Raji (cell line): ENCODE data around the gene VLDLR.

Experiments used
- POLR2A ChIP-seq: IDR thresholded peaks from 2 replicates; pipeline ENCODE4 v1.6.1; 2011; ENCODE audit warnings: low read depth, low read length, control low read depth; ENCODE audit not compliant: insufficient read depth

VLDLR gene

DNA sequence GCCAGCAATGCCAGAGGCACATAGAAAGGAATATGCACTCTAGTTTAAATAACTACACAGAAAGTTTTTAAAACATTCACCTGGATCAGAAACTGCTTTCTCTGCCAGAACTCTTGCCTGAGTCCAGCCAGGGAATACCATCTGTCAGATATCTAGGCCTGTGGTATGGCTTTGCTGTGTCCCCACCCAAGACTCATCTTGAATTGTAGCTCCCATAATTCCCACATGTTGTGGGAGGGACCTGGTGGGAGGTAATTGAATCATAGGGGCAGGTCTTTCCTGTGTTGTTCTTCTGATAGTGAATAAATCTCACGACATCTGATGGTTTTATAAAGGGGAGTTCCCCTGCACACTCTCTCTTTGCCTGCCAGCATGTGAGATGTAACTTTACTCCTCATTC, 54.2 kb downstream of the VLDLR start:
- no peak for TF ChIP-seq POLR2A

DNA sequence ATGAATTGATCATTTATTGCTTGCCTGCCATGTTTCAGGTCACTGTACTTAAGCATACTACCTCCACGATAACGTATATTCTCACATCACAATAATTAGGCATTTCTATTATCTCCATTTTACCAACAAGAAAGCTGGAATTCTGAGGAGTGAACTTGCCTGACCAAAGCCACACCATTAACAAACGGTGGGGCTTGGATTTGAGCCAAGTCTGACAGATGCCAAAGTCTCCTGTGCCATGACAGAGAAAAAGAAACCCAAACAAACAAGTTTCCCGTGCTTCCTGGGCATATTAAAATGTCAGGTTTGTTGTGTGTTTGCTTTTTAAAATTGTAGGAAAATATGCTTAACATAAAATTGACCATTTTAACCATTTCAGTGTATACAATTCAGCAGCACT, 54.9 kb downstream of the VLDLR start:
- no peak for TF ChIP-seq POLR2A

DNA sequence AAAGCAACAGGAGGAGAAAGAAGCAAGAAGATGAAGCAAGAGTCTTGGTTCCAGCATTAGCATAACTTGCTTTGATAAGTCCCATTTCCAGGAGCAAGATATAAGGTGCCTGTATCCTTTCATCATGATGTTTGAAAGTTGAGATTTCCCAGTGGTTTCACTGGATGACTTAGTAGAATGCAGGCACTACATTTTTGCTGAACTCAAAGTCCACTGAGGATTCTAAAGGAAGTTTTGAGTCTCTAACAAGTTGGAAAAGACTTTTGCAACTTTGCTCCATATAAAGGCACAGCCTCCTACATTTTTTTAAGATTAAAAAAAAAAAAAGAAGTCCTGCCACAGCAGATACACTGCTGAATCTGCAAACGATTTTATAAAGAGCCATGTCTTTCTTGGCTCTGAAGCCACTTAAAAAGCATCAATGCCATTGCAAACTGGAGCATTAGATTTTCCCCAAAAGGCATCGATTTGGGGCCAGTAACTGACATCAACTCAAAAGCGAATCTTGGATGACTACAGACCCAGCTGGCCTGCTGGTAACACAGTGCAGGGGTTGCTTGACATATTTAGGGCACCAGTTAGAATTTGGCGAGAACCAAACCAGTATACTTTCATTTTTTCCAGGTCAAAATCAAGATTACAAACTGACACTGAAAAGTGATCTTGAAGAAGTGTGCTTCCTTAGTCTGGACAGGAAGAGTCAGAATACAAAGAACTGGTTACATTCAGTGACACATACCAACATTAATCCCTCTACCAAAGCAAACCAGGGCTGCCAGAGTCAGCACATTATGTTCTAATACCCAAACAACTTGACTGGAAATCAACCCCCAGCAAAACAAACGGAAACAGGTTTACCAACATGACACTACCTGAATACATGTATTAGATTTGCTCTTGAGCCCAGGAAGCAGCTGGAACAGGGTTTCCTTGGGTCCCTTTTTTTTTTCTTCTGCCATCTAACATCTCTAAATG, 56.6 kb downstream of the VLDLR start:
- no peak for TF ChIP-seq POLR2A

DNA sequence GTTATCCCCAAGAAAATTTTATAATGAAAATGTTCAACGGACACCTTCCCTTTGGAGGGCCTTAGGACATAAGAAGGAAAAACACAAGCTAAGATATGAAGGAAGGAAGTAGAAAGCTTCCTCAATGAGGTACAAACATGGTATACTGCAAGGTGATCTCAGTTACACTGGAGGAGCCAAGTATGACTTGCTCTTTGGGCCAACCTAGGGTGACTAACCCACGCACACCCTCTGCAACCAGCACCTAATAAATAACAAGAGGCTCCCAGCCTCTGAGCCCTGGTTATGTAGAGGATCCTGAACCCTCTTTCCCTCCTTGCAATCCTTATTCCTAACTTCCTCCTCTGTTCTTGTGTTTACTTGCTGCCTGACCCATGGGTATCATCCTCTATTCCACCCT, 57.4 kb downstream of the VLDLR start:
- TF ChIP-seq POLR2A, result no peak

DNA sequence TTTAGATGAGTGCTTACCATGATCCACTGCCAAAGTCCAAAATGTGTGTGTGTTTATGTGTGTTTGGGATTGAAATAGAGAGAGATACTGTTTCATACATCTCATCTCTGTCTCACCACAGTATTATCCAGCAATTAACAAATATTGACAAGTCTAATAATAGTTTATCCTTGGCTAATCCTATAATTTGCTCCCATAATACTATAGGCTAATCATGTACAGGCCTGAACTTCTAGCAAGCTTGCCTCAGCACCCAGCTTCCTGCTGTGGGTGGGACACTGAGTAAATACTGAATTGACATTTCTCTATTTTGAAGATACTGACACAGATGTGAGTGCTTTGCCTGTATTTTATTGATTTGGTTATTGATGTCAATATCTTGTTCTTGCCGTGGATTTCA, 60.4 kb downstream of the VLDLR start:
- no peak for TF ChIP-seq POLR2A

DNA sequence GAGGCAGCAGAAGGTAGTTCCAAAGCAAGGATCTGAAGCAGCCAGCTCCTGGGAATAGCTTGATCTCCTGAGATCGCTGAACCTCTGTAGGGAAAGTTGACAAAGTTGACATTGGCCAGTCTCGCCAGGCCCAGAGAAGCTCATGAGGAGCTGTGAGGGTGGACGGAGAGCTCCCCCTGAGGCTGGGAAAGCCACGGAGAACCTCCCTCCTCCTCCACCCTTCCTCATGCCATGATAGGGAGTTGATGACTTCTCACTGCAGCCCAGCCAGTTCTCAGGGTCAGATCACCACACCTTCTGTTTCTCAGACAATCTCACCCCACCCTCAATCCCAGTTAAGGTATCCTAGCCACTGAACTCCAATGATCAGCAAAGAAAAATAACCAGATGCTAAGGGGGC, 65.3 kb downstream of the VLDLR start:
- TF ChIP-seq POLR2A, result no peak

DNA sequence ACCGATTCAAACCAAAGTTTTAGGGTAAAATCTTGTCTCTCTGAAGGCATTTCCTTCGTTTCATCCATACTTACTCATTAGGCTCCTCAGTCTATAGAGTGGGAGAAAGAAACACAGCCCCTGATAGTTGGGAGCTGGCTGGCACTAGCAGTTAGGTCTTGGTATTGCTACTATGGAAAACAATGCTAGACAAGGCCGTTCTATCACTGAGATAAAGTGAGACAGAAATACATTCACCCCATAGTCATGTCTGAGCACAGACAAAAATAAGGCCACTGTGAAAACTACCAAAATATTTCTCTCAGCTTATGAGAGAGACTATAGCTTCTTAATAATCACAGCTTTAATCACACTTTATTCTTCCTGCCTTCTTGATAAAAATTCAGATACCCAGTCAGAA, 67.0 kb downstream of the VLDLR start:
- TF ChIP-seq POLR2A, result no peak

DNA sequence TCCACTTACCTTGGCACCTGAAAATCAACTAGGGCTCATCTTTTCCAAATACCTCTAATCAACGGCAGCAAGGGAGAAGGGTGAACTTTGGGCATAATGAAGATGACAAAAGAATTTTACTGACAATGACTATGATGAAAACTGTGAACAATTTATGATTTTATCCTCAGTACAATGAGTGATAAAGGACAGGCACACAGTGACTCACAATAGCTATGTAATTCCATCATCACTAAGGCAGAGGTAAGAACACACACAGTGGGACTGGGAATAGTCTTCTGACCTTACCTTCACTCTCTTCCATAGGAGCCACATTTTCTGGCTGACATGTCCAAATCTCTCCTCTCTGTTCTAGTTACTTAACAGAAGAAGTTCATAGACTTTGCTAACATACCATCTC, 69.6 kb downstream of the VLDLR start:
- no peak for TF ChIP-seq POLR2A

DNA sequence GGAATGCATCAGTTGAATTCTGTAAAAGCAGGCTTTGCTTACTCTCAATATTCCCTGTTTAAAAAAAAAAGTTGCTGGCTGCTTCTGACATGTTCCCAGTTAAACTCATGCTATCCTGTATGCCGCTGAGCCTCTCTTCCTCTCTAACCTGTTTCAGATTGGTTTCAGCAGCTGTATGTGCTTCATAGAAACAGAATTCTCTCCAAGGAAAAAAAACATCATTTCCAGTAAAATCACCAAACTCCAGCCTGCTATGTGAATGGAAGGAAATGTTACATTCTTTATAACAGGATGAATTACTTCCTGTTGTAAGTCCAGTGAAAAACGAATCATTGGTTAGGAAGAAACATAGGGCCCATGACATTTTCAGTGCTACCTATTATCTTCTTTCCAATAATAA, 70.0 kb downstream of the VLDLR start:
- TF ChIP-seq POLR2A, result no peak

DNA sequence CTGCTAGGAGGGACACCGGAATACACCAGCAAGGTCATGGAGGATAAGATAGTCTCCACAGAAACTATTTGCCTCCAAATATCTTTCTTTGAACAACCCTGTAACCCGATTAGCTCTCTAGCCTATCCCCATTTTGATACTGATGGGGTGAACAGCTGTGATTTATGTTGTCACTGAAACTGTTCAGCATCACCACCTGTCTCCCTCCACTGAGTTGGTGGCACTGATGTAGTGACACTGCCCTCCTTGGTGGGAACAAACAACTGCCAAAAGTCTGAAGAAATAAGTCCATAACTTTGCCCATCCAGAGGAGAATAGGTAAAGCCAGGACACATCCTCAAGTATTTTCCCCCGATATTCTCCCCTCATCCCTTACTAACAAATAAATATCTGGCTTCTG, 71.5 kb downstream of the VLDLR start:
- no peak for TF ChIP-seq POLR2A

DNA sequence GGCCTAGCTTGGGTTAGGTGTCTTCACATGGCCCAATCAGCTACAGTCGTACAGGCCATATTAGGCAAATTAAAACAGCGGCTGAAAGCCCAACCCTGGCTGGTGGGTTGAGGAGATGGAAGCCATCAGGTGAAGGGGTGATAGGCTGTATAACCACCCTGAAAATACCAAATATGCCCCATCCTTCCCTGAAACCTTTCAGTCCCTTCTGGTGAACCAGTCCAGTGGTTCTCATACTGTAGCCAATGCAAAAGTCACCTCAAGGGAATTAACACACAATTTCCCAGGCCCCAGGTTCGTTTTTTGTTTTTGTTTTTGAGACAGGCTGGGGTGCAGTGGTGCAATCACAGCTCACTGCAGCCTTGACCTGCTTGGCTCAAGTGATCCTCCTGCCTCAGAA, 75.9 kb downstream of the VLDLR start:
- TF ChIP-seq POLR2A, result no peak

DNA sequence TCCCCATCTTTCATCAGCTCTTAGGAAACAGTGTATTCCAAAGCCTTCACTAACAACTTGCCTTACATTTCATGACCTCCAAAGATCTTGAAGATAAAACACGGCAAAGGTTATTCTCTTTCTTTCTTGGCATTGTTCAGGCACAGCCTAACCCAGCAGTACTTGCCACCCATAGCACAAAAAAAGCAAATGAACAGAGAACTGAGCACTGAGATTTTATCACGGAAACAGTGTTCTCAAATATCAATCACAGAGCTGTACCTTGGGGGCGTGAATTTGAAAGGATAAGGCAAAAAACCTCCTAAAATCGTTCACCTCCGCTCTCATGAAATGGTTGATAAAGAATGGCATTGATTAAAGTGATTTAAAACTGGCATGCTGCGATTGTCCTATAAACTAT, 78.8 kb downstream of the VLDLR start:
- TF ChIP-seq POLR2A, result no peak

DNA sequence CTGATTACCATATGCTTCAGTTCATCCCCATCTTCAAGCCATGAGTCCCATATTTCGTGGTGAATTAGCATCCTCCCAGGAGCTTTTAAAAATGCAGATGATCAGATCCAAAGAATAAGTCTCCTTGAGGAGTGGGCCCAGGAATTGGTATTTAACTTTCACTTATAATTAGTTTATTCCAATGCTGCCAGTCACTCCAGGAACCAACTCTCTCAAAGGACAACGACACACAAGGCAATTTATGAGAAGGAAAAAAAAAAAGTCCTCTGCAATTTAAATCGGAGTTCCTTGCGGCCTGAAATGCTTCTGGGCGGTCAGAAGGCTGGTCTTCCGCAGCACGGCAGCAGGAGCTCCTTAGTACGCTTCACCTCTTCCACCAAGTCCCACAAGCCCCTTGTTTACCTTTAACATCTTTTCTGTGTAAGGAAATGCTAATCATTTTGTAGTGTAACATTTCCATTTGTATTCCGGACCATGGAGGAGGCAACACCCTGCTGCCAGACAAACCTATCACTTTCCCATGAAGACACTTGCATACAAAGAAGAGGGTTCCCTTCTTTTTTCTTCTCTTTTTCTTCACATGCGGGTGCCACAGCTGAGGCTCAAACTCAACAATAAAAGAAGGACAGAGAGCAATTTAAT, 79.4 kb downstream of the VLDLR start:
- no peak for TF ChIP-seq POLR2A

DNA sequence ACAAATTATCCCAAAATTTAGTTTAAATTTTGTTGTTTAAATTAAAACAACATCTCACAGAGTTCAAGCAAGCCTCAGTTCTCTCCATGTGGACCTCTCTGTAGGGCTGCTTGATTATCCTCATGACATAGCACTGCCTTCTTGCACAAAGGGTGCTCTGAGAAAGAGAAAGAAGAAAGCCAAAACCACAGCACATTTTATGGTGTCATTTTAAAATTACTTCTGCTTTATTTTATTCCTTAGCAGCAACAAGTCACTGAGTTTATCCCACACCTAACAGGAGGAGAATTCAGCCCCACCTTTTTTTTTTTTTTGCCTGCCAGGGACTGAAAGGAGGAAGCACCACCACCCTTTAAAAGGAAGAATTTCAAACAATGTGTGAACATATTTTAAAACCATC, 82.9 kb downstream of the VLDLR start:
- no peak for TF ChIP-seq POLR2A
